ENCODE results near the gene MLC1. TPM values are rescaled to one million over a fixed set of nuclear protein-coding genes. Genes with fewer than 3 reads are reported as not detected.
A peak's percentile ranks its signal among the peaks of the same experiment; 100 is the strongest.

MLC1 gene
- total and polyA plus RNA-seq, 10 of the 15 experiments (the other 5 are each of a cell fraction or from before 2014, with no cell fraction given): 0.03 to 0.15 (median 0.07) TPM; not detected in 7

DNA sequence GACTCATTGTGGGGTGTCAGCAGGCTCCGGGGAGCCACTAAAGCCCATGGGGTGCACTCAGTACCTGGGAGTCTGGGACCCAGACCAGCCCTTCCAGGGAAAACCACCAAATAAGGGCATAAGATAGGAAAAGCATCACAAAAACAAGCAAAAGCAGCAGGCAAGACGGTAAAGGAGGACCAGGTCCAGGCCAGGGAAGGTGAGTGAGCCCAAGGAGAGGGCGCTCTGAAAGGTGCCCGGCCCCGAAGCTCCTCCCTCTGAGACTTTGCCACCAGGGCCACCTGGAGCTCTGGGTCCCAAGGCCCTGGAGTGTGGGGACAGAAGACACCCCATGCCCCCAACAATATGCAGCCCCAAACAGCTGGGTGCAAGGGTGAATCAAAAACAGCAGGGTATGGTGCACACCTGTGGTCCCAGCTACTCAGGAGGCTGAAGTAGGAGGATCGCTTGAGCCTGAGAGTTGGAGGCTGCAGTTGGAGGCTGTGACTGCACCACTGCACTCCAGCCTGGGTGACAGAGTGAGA lies 67.5 kb downstream of the MLC1 start (continued):
- TF ChIP-seq, protein P1, sequence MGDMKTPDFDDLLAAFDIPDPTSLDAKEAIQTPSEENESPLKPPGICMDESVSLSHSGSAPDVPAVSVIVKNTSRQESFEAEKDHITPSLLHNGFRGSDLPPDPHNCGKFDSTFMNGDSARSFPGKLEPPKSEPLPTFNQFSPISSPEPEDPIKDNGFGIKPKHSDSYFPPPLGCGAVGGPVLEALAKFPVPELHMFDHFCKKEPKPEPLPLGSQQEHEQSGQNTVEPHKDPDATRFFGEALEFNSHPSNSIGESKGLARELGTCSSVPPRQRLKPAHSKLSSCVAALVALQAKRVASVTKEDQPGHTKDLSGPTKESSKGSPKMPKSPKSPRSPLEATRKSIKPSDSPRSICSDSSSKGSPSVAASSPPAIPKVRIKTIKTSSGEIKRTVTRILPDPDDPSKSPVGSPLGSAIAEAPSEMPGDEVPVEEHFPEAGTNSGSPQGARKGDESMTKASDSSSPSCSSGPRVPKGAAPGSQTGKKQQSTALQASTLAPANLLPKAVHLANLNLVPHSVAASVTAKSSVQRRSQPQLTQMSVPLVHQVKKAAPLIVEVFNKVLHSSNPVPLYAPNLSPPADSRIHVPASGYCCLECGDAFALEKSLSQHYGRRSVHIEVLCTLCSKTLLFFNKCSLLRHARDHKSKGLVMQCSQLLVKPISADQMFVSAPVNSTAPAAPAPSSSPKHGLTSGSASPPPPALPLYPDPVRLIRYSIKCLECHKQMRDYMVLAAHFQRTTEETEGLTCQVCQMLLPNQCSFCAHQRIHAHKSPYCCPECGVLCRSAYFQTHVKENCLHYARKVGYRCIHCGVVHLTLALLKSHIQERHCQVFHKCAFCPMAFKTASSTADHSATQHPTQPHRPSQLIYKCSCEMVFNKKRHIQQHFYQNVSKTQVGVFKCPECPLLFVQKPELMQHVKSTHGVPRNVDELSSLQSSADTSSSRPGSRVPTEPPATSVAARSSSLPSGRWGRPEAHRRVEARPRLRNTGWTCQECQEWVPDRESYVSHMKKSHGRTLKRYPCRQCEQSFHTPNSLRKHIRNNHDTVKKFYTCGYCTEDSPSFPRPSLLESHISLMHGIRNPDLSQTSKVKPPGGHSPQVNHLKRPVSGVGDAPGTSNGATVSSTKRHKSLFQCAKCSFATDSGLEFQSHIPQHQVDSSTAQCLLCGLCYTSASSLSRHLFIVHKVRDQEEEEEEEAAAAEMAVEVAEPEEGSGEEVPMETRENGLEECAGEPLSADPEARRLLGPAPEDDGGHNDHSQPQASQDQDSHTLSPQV (IDR thresholded peaks at IDR 0.05): no peak
- TF ChIP-seq, protein P2, sequence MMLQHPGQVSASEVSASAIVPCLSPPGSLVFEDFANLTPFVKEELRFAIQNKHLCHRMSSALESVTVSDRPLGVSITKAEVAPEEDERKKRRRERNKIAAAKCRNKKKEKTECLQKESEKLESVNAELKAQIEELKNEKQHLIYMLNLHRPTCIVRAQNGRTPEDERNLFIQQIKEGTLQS (IDR thresholded peaks at IDR 0.05; ENCODE audit: borderline replicate concordance, extremely low read depth, low read depth, low read length): no peak
- TF ChIP-seq POLR2AphosphoS2 (IDR thresholded peaks at IDR 0.05; ENCODE audit: low read depth, low read length) (no peak), CREM (IDR thresholded peaks at IDR 0.05; ENCODE audit: low read depth) (no peak)

DNA sequence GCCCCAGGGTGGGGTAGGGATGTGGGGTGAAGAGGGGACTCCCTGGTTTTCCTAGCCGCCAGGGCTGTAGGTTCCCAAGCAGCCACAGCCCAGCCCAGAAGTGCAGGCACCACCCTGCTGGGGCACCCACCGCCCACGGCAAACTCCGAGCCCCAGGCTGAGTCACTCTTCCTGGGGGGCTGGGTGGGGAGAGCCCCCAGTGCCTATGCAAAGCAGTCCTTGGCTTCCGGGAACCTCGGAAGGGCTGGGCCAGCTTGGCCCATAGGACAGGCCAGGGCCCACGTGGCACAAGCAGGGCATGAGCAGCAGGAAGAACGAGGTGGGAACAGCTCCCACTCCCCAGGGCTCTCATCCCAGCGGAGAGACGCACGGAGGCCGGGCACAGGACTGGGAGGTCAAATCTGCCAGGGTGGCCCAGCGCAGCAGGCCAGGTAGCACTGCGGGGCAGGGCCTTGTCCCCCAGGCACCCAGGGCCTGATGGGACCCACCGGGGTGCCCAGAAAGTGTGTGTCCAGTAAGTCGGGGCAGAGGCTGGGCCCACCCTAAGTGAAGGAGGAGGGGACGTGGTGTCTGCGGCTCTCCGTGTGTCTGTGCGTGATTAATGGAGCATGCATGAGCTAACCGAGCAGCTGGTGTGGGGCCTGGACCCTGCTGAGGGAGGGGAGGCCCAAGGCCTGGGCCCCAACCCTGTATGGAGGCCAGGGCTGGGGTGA lies 68.1 kb downstream of the MLC1 start:
- H3K27ac ChIP-seq (ENCODE audit: control insufficient read depth, insufficient read depth): no peak overlapping the region
- peak; percentile 84 for TF ChIP-seq RELA (IDR thresholded peaks at IDR 0.05; ENCODE audit: borderline replicate concordance, partially characterized antibody)
- TF ChIP-seq NFIC (IDR thresholded peaks at IDR 0.05; ENCODE audit: low read depth, low read length): no peak
- no peak for TF ChIP-seq MYC (IDR thresholded peaks at IDR 0.05; ENCODE audit: insufficient read depth, insufficient read length, insufficient replicate concordance, low read length, severe bottlenecking)
- no peak for TF ChIP-seq SREBF1 (IDR thresholded peaks at IDR 0.05; ENCODE audit: low read length)
- TF ChIP-seq MTA2 (IDR thresholded peaks at IDR 0.05; ENCODE audit: low read depth): 0 out of 2 replicates have a peak, but pooled peaks have one; percentile 45
- TF ChIP-seq CEBPB (IDR thresholded peaks at IDR 0.05; ENCODE audit: borderline replicate concordance in 1 of 2, low read depth in 2 of 2, low read length in 2 of 2): no peak
- TF ChIP-seq, protein P1 (IDR thresholded peaks at IDR 0.05): no peak

More for the DNA sequence above, 68.1 kb downstream of the MLC1 start:
- ChIA-PET SMC1A (ENCODE audit: uncharacterized antibody, unreplicated experiment) (no interaction called here), RAD21 (ENCODE audit: unreplicated experiment) (interaction anchor here (1.2 to 3.0 kb wide), 3 partner anchors 13 to 86 kb away, joined by 3 to 13 read pairs (median 6); no protein-coding TSS in a partner anchor), CTCF (interaction anchor here (0.6 to 2.7 kb wide), 5 partner anchors 13 to 92 kb away, joined by 3 to 18 read pairs (median 3); no protein-coding TSS in a partner anchor), POLR2A (interaction anchor here (0.6 to 1.4 kb wide), 4 partner anchors 9 to 101 kb away, joined by 3 to 4 read pairs (median 3); no protein-coding TSS in a partner anchor)
- H3K9ac ChIP-seq (ENCODE audit: control insufficient read depth, insufficient read depth, low read length): peak overlapping the region; percentile 28; the same call in 1 of the 2 replicates
- no peak for FAIRE-seq
- ATAC-seq: peak; percentile 86
- H2AFZ ChIP-seq (ENCODE audit: control insufficient read depth, low read depth, low read length): peak overlapping the region; percentile 51
- peak overlapping the region; percentile 16; the same call in 1 of the 2 replicates for H3K4me3 ChIP-seq
- no peaks in the 10 kb centered on the region; the same call in 2 of the 3 replicates for H3K9me3 ChIP-seq (replicated peaks; ENCODE audit: control insufficient read depth, insufficient read depth, low read length)
- no peaks in the 10 kb centered on the region; a peak in 2 of 4 replicates for H3K27me3 ChIP-seq (replicated peaks in 1 of 2; ENCODE audit: control insufficient read depth in 2 of 2, insufficient read depth in 2 of 2, low read length in 1 of 2)
- BruUV-seq (replicated peaks): no TSS peak
- H3K36me3 ChIP-seq (ENCODE audit: control insufficient read depth in 2 of 2, insufficient read depth in 2 of 2, low read length in 1 of 2): no peaks in the 10 kb centered on the region
- intact Hi-C loops (cut with micrococcal nuclease; ENCODE audit: unreplicated experiment): loop anchor here (5.0 kb wide), 1 partner anchor 85 kb away; no protein-coding TSS in a partner anchor
- peak; percentile 66 for DNase-seq (ENCODE audit: low read depth, low spot score)
- peak overlapping the region; percentile 40 for H3K4me2 ChIP-seq (ENCODE audit: control insufficient read depth, insufficient read depth)
- H3K4me1 ChIP-seq (ENCODE audit: control insufficient read depth, insufficient read depth, low read length): peaks cover 25% of the 10 kb centered on the region
- 11% methylated on average over 21 of the region's 21 CpGs for WGBS (ENCODE audit: insufficient coverage, insufficient replicate concordance, low lambda C conversion rate, missing lambda C conversion rate)
- H3K79me2 ChIP-seq (ENCODE audit: control insufficient read depth, insufficient read depth, low read length): no peaks in the 10 kb centered on the region
- no peaks in the 10 kb centered on the region for H4K20me1 ChIP-seq (ENCODE audit: control insufficient read depth, insufficient read depth)
- in situ Hi-C loops (cut with MboI): no loop called here

All from GM12878 (cell line).